Hematopoietic multipotent progenitor cell treated with erythropoietin and hydrocortisone succinate and interleukin-3 and kit ligand, for 4 days (in vitro differentiated cells): ENCODE data around the gene GALNT10.

ENCODE experiments used
- DNase-seq: peaks from one replicate; pipeline ENCODE4 v3.0.0-alpha.2; 2015

The GALNT10 gene

DNA sequence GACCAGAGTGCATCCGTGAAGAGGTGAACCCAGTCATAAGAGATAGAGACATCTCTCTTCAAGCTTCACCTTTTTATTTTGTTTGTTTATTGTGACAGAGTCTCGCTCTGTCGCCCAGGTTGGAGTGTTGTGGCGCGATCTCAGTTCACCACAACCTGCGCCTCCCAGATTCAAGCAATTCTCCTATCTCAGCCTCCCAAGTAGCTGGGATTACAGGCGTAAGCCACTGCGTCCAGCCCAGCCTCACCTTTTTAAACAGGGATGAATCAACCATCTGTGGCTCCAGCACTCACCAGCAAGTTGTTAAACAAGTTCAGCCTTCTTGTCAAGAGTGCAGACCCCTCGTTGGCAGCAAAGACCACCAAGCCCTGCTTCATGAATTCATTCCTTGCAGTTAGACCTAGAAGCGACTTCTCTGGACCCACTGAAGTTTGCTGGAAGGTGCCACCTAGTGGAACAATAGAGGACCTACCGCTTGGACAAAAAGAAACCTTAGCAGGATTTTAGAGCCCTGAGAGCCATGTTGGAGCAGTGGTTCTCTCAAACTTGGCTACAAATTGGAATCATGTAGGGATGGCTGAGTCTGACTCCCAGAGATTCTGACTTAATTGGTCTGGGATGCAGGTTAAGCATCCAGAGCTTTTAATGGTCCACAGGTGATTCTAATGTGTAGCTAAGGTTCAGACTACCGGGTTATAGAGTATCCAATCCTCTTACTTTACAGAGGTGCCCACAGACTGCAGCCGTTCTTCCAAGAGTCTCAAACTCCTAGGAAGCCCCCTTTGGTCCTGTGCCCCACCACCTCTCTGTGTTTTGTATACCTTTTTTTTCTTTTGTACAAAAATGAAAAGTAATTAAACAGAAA is 10.5 kb upstream of the GALNT10 start:
- DNase-seq, result peak; percentile 87

DNA sequence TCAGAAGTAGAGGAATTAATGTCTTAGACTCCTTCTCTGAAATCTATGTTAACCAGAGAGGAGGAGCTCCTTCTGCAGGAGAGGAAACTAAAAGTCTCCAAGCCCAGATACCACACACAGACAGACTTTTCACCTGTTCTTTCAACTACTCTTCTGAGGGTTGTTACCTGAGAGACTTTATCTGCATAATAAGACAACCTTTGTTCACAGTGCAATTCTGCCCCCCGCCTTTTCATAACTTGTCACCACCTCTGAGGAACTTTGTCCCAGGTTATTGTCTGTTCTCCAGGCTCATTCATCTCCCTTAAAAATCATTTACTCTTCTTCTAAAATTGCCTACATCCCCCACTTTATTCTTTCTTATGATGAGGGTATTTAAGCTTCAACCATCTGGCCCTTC is 9.4 kb upstream of the GALNT10 start:
- DNase-seq, result no peak

DNA sequence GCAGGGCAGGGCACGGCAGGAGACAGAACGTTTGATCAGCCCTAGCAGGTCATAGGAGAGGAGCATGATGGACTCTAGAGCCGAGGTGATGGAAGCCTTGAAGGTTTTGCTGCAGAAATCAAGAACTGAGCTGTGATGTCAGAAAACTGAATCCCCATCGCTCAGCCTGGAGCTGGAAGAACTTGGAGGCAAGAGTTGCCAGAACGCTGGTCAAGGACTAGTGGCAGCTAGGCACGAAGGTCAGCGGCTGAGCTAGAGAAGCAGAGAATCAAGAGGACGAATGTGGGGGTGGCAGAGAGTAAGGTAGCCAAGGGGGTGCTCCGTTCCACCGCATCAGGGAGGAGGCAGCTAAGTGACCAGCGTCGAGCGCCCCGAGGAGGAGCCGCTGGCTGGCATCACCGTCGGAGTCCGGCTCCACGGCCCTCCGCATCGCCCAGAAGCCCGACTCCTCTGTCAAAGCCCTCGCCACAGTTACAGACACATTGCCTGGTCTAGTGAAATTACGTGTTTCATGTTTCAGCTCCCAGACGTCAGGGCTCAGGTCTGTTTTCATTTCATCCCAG is 1.2 kb upstream of the GALNT10 start:
- no peak for DNase-seq

DNA sequence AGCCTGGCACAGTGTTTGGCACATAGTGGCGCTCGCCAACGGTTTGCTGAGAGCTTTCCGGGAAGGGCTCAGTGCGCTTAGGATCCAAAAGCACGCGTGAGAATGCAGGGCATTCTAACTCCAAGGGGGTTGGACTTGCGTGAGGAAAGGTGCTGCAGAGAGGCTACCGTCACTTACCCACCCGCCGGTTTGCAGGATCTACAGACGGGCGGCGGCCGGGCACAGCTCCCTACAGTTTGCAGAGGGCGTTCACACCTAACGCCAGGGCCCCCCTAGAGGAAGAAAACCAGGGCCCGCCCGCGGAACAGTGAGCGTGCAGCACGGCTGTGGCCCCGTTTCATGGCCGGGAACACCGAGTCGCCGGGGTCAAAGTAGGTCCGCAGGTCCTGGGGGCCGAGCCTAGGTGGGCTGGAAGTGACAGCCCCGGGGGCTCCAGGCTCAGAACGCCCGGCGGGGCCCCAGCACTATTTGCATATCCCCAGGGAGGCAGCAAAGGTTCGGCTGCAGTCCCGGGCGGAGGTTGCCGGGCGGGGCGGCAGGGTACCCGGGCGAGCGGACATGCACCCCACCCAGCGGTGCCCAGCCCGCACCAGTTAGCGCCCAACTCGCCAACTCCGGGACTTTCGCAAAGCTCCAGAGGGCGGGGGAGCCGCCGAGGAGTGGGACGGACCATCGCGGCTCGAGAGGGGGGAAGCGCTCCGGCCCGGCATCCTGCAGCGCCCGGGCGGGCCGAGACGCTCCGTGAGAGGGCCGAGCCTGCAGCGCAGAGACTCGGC is 526 bp upstream of the GALNT10 start:
- DNase-seq, result peak; percentile 95

DNA sequence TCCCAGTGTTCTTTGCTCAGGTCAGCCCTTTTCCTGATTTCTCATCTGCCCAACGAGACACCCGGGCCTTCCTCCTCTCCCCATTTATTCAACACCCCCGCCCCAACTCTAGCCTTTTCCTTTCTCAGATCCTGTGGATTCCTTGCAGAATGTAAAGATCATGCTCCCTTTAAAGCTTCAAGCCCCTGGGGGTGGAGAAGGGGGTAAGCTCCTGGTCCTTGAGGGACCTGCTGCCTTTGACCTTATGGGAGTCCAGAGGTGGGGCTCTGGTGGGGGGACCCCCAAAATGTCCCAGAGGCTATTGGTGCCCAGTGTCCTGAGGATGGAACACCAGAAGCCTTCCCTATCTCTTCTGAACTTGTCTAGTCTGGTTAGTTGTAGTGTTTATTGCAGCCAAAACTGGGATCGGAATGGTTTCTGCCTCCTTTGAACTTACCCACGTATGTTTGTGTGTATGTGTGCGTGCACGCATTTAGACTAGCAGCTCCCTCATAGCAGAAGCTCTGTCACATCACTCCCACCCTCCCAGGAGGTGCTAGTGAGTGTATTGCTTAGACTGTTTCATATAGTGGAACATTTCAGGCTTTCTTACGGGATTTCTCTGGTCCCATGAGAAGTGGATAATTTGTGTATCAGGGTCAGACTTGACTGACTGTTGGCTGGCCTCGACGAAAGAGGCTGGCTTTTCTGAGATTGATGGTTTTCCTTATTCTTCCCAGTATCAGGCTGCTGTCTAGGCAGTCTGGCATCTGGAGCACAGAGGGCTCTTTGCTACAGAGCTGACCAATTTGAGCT is 1.1 kb downstream of the GALNT10 start:
- DNase-seq, result peak; percentile 57

DNA sequence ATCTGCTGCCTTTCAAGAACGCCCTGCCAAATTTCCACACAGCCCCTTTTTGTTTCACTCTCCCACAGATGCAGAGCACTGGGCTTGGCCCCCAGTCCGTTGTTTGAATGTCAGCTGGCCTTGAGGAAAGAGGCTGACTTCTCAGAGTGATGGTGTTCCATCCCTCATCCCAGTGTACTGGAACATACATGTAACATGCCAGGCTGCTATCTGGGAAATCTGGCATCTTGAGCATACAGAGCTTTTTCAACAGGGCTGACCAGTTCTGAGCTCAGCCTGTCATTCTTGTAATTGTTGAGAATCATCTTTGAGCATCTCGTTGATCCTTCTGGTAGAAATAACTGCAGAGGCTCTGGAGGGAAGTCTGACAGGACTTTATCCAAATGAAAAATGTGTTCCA is 2.8 kb downstream of the GALNT10 start:
- no peak for DNase-seq

DNA sequence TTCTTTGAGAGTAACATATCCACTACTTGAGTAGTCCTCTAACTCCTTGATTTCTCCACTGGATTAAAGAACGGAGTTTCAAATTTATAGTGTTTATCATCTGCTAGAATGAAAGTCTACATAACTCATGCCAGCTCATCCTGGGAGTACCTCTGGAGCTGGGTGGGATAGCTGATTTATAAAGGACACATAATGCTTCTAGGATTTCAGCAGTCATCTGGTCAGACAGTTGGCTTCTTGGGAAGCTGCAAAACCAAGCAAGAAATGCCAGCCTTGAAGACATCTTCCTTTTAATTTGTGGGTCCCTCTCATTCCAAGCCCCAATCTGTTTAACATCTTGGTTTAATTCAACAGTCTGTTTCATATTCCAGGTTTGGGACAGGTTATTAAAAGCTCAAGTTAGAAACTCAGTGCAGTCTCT is 3.2 kb downstream of the GALNT10 start:
- DNase-seq, result no peak

DNA sequence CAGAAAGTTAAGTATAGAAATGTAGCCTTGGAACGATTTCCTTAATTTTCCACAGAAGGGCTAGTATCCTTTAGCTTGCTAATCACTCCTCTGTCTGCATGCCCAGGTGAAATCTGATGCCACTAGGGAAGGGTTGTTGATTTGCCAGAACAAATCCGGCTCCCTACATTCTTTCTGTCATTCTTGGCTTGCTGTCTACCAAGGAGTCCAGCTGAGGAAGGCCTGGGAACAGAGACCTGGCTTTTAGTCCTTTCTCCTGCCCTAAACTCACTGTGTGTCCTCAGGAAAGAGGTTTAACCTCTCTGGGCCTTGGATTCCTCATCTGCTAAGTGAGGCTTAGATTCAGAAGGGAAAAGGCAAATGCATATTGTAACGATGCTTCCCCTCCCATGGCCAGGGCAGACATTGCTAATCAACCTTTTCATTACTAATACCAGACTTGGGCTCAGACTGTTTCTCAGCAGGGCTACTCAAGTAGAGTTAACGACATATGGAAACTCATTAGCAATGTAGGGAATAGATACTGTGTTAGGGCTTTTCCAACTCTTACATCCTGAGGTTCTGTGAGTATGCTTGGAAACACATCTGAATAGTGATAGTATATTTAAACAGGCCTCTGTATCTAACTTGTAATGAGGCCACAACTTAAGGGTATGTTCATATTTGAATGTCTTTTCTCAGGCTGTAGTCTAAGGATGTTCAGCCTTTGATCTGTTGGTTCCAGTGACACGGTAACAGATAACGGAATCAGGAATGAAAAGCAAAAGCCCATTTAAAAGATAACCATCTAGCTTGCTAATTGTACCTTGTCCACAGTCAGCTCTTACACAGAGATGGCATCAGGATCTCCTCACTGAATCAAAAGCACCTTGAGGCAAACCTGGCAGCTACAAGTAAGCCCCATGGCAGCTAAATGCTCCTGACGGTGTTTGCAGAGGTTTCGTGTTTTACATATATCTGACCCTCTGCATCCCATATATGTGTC is 4.1 kb downstream of the GALNT10 start:
- DNase-seq, result no peak

DNA sequence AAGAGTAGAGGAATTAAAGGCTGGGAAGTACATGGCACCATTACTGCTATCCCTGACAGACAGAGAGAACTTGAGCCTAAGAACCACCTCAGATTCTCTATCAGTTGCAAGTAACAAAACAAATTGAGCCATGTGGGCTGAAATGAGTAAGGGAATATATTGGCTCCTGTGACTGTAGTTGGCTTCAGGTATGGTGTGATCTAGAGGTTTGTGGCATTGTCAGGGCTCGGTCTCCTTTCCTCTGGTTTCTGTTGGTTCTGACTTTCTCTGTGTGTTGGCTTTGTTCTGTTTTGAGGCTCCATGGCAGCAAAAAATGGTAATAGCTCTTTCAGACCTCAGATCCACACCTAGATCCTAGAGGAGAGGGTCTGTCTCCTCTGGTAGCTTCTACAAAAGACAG is 5.7 kb downstream of the GALNT10 start:
- DNase-seq, result no peak

DNA sequence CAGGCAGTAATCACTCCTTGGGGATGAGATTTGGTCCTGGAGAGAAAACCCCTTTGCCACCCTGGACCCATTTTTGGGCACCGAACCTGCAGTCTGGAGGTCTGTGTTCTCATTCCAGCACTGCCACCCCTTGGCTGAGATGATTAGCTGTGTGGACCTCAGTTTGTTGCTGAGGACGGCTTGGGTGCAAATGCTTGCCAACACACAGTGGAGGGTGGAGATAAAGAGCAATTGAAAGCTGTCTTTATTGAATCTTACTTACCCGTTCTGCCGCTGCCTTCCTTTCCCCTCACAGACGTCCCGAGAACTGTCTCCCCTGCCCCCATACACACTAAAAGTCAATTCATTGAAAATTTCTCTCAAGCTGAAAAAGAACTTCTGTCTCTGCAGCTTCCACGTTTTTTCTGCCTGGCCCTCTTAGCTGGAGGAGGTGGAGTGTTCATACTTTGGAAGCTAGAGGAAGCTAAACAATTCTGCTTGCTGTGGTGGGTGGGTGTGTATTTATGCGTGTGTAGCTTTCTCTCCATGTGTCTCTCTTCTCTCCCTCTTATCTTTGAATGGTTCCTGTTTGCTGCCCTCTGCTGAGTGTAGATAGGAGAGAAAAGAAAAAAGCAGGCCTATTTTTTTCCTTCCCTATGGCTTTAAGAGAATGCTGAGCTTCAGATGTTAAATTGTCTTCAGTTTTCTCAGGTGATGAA is 6.6 kb downstream of the GALNT10 start:
- DNase-seq, result peak; percentile 96

DNA sequence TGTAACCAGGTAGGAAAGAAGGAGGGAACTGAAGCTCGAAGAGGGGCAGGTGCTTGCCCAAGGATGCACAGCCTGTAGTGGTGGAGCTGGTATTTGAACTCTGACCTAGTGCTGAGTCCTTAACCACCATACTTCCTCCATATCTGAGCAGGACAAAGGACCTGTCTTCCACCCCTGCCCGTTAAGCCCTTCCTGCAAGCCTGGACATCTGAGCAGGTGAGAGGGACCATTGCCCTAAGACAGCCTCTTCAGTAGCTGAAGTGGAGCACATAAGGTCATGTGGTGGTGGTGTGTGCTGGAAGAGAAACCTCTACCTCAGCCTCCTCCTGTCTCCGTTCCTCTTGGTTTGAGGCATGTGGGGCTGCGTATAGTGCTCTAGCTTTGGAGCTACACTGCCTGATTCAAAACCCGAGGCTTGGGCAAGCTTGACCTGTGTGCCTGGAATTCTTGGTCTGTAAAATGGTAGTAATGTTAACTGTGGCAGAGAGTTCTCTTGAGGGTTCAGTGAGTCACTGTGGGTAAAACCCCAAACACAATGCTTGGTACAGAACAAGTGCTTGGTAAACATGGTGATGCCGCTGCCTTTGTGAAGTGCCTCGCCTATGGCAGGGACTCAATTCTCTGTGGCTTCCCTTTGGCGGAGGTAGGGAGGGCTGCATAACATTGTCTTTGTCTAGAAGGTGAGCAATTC is 7.4 kb downstream of the GALNT10 start:
- DNase-seq, result peak; percentile 54

DNA sequence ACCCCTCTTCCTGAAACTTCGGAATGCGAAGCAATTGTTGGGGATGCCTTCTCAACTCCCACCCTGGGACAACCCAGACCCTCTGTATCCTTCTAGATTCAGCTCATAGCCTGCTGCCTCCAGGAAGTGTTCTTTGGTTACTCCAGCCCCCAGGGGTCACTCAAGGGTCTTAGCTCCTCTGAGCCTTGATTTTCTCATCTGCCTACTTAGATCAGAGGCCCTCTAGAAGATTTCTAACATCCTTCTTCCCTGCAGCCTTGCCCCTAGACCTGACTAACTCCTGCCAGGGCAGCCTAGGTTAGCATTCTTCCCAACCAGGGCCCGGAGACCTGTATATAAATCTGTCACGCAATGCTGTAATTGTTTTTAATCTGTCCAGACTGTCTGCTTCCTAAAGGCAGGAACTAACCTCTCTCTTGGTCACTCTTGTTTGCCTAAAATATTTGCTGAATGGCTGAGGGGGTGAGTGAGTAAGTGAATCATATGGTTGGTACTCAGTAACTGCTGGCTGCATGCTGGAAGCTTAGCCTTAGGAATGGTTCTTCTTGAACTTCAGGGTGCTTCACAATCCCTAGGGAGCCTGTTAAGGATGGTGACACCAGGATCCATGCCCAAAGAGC is 8.2 kb downstream of the GALNT10 start:
- no peak for DNase-seq

DNA sequence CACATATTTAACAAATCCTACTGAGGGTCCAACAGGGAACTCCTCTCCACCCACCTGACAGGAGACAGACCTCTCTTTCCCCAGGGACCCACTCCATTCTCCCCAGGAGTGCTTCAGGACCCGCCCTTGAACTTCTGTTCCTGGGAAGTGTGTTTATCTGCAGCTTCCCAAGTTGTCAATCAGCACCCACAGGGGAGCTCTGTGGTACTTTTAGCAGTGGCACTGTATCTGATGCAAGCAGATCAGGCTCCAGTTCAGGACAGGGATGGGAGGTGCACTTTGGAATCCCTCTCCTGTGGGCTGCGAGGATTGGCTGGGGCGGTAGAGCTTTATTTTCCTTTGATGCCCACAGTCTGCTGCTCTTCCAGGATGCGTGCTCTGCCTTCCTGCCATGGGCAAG is 8.7 kb downstream of the GALNT10 start:
- no peak for DNase-seq

DNA sequence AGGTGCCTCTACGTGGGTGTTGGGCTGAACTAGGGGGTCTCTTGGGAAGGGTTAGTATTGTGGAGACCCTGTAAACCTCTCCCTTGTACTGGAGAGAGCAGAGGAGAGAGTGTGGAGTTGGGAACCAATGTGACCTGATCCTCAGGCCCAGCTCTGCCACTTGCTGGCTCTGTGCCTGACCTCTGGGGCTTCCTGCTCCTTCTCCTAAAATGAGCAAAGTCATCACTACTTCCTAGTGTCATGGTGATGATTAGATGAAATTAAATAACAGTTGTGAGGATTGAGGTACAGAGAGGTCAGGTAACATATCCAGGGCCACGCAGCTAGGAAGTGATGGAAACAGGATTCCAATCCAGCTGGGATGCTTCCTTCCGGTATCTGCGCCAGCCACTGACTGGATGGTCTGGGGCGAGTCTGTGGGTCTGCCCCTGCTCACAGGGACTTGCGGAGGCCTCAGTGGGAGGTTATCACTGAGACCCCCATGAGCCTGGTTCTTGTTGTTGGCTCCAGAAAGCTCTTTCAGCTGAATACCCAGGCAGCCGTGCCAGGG is 9.2 kb downstream of the GALNT10 start:
- peak; percentile 78 for DNase-seq

DNA sequence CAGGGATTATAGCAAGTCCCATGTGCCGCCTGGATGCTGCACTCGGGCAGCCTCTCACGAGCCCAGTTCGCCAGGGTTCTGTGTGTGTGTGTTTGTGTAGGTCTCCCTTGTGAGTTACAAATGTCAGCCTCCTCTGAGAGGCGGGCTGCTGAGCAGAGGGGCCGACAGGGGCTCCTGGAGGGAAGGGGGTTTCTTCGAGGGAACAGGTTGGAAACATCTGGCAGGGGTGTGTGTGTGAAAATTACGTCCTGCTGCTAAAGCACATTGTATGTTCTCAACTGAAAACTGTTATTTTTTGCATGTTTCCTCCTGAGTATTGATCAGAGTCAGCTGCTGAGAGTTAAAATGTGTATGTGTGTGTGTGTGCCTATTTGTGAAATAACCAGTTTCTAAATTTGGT is 9.7 kb downstream of the GALNT10 start:
- no peak for DNase-seq

DNA sequence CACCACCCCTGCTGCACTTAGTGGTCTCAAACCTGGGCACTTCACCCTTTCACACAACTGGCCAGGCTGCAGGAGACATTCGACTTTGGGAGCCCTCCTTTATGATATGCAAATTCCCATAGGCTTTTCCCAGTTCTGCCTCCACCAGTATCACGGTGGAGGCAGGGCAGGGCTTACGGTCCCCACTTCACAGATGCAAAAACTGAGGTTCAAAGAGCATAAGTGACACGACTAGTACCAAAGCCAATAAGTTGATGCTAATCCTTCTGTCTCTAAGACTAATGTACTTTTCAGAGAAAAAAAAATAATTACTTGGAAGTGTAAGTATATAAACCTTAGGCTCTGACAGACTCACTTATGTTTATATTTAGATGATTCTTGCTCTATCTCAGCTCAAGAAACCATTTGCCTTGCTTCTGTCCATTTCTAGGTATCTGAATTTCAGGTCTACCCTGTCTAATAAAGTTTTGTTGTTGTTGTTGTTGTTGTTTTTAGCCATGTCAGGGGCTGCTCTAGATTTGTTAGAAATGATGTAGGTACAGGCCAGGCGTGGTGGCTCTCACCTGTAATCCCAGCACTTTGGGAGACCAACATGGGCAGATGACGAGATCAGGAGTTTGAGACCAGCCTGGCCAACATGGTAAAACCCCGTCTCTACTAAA is 10.7 kb downstream of the GALNT10 start:
- no peak for DNase-seq

DNA sequence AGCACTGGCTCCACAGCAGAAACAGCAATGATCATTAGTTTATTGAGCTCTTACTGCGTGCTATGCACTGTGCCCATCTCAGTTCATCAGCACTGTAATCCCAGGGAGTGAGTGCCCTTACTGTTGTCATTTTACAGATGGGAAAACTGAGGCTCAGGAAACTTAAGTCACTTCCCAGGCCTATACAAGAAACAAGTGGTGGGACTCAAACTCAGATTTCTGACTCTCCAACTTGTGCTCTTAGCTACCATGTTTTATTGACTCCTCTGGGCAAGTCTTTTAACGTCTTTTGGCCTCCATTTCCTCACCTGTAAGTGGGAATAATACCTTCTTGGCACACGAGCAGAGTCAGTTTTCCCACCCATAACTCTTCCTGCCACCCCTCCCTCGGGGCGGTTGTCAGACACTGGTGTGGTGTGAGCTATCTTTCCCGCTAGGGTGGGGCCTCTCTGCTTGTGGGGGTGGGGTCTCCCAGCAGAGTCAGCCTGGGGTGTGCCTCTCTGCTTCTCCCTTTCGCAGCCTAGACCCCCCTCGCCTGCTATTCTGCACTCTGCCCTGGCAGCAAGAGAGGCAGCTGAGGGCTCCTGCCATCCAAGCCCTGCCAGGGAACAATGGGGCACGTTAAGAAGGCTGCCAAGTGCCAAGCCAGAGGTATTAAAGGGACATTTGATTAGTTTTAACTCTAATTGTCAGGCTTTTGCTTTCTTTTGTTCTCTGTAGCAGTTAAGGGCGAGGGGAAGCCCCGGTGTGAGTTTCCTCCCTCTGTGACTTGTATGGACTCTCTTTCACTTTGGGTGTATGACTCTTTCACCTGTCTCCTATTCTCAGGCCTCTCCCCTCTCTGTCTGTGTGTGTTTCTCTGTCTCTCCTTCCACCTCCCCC is 12.1 kb downstream of the GALNT10 start:
- peak; percentile 84 for DNase-seq
